HEK293 (cell line): Measurements from ENCODE around the gene LEO1.
A peak's percentile ranks its signal among the peaks of the same experiment; 100 is the strongest.

ENCODE experiments used
- CTCF ChIA-PET: fragments of 350-600 bp; formaldehyde crosslinking; extraction: SDS; loops from one replicate; lab custom pipeline; 2021; ENCODE audit warnings: antibody characterized with exemption; lab: Yijun Ruan, JAX
- POLR2A ChIA-PET: fragments of 300-600 bp; formaldehyde crosslinking; extraction: SDS; loops from one replicate; lab custom pipeline; 2020; ENCODE audit warnings: antibody characterized with exemption, inconsistent platforms; lab: Yijun Ruan, JAX
- H3K27ac ChIP-seq: fragments of 200-500 bp; sonication (Bioruptor generic); 2 replicates; pipeline ENCODE4 v1.5.1; 2014; ENCODE audit warnings: low read depth, low read length, control low read depth, inconsistent platforms; ENCODE audit errors: extremely low read depth
- H3K36me3 ChIP-seq, 2 experiments: fragments of 200-500 bp in 1 of 2; sonication (Bioruptor generic) in 1 of 2; 1 replicate in 1 of 2; 2 replicates in 1 of 2; pipeline ENCODE4 v1.5.1; 2014 to 2017; ENCODE audit warnings: inconsistent platforms in 2 of 2, low read length in 2 of 2; ENCODE audit not compliant: control insufficient read depth in 2 of 2, insufficient read depth in 1 of 2
- H3K4me1 ChIP-seq: fragments of 200-500 bp; sonication (Bioruptor generic); 2 replicates; pipeline ENCODE4 v1.5.1; 2014; ENCODE audit warnings: mild to moderate bottlenecking, low read length, inconsistent platforms; ENCODE audit not compliant: control insufficient read depth, insufficient read depth
- H3K4me3 ChIP-seq: 2 replicates; pipeline ENCODE4 v1.5.1; 2011; ENCODE audit warnings: low read depth, mild to moderate bottlenecking, control low read depth, low read length, moderate library complexity
- H3K9me3 ChIP-seq: fragments of 200-500 bp; sonication (Bioruptor generic); 2 replicates; pipeline ENCODE4 v1.5.1; 2014; ENCODE audit warnings: low read depth, low read length, inconsistent platforms; ENCODE audit not compliant: control insufficient read depth, insufficient read depth
- AEBP2 ChIP-seq: fragments of 450-650 bp; formaldehyde crosslinking; IDR thresholded peaks from 2 replicates; pipeline ENCODE4 v1.5.1; 2016; ENCODE audit warnings: missing biosample characterization, missing genetic modification characterization, borderline replicate concordance
- GLI4 ChIP-seq: fragments of 450-650 bp; formaldehyde crosslinking; IDR thresholded peaks from 2 replicates; pipeline ENCODE4 v1.5.1; 2016; ENCODE audit warnings: missing biosample characterization, missing genetic modification characterization
- GLIS1 ChIP-seq: fragments of 450-650 bp; formaldehyde crosslinking; IDR thresholded peaks from 2 replicates; pipeline ENCODE4 v1.5.1; 2016; ENCODE audit warnings: missing biosample characterization, missing genetic modification characterization
- IKZF3 ChIP-seq: fragments of 450-650 bp; IDR thresholded peaks from 2 replicates; pipeline ENCODE4 v1.5.0; 2018; ENCODE audit warnings: missing biosample characterization, mild to moderate bottlenecking, missing genetic modification characterization, moderate library complexity
- KLF1 ChIP-seq: fragments of 450-650 bp; formaldehyde crosslinking; IDR thresholded peaks from 2 replicates; pipeline ENCODE4 v1.5.1; 2016; ENCODE audit warnings: missing biosample characterization, missing genetic modification characterization
- MZF1 ChIP-seq: fragments of 450-650 bp; formaldehyde crosslinking; IDR thresholded peaks from 2 replicates; pipeline ENCODE4 v1.5.1; 2017; ENCODE audit warnings: missing biosample characterization, missing genetic modification characterization, borderline replicate concordance
- PRDM4 ChIP-seq: fragments of 450-650 bp; formaldehyde crosslinking; IDR thresholded peaks from 2 replicates; pipeline ENCODE4 v1.5.1; 2017; ENCODE audit warnings: missing biosample characterization, missing genetic modification characterization
- SP2 ChIP-seq: fragments of 450-650 bp; formaldehyde crosslinking; IDR thresholded peaks from 2 replicates; pipeline ENCODE4 v1.5.1; 2016; ENCODE audit warnings: missing biosample characterization, missing genetic modification characterization
- YY1 ChIP-seq: fragments of 450-650 bp; formaldehyde crosslinking; IDR thresholded peaks from 2 replicates; pipeline ENCODE4 v1.5.1; 2018; ENCODE audit warnings: missing biosample characterization, missing genetic modification characterization
- ZBTB26 ChIP-seq: fragments of 450-650 bp; formaldehyde crosslinking; optimal IDR thresholded peaks from 2 replicates; pipeline ENCODE3; 2016; ENCODE audit warnings: missing biosample characterization, mild to moderate bottlenecking, missing genetic modification characterization
- ZBTB49 ChIP-seq: fragments of 450-650 bp; formaldehyde crosslinking; IDR thresholded peaks from 2 replicates; pipeline ENCODE4 v1.5.1; 2016; ENCODE audit warnings: missing biosample characterization, missing genetic modification characterization, low read depth
- ZEB2 ChIP-seq: fragments of 450-650 bp; formaldehyde crosslinking; IDR thresholded peaks from 2 replicates; pipeline ENCODE4 v1.5.1; 2016; ENCODE audit warnings: missing biosample characterization, missing genetic modification characterization
- ZFHX2 ChIP-seq: fragments of 450-650 bp; formaldehyde crosslinking; conservative IDR thresholded peaks from 2 replicates; pipeline ENCODE4 v1.5.1; 2016; ENCODE audit warnings: missing biosample characterization, missing genetic modification characterization
- ZIC2 ChIP-seq: fragments of 450-650 bp; formaldehyde crosslinking; IDR thresholded peaks from 2 replicates; pipeline ENCODE4 v1.5.1; 2016; ENCODE audit warnings: missing biosample characterization, missing genetic modification characterization
- ZNF157 ChIP-seq: fragments of 450-650 bp; formaldehyde crosslinking; IDR thresholded peaks from 2 replicates; pipeline ENCODE4 v1.5.1; 2016; ENCODE audit warnings: missing biosample characterization, missing genetic modification characterization
- ZNF184 ChIP-seq: fragments of 450-650 bp; IDR thresholded peaks from 2 replicates; pipeline ENCODE4 v1.5.1; 2018; ENCODE audit warnings: missing biosample characterization, mild to moderate bottlenecking, missing genetic modification characterization
- ZNF366 ChIP-seq: fragments of 450-650 bp; formaldehyde crosslinking; conservative IDR thresholded peaks from 2 replicates; pipeline ENCODE4 v1.5.1; 2016; ENCODE audit warnings: missing biosample characterization, missing genetic modification characterization
- ZNF580 ChIP-seq: fragments of 450-650 bp; formaldehyde crosslinking; IDR thresholded peaks from 2 replicates; pipeline ENCODE4 v1.5.1; 2016; ENCODE audit warnings: missing biosample characterization, missing genetic modification characterization
- ZNF639 ChIP-seq: fragments of 450-650 bp; formaldehyde crosslinking; IDR thresholded peaks from 2 replicates; pipeline ENCODE4 v1.5.1; 2016; ENCODE audit warnings: missing biosample characterization, missing genetic modification characterization
- ZNF664 ChIP-seq: fragments of 450-650 bp; formaldehyde crosslinking; IDR thresholded peaks from 2 replicates; pipeline ENCODE4 v1.5.1; 2016; ENCODE audit warnings: missing biosample characterization, missing genetic modification characterization
- ZNF791 ChIP-seq: fragments of 450-650 bp; formaldehyde crosslinking; IDR thresholded peaks from 2 replicates; pipeline ENCODE4 v1.5.1; 2016; ENCODE audit warnings: missing biosample characterization, missing genetic modification characterization
- ZSCAN16 ChIP-seq: fragments of 450-650 bp; formaldehyde crosslinking; IDR thresholded peaks from 2 replicates; pipeline ENCODE4 v1.5.1; 2016; ENCODE audit warnings: missing biosample characterization, missing genetic modification characterization
- ZXDB ChIP-seq: fragments of 450-650 bp; formaldehyde crosslinking; IDR thresholded peaks from 2 replicates; pipeline ENCODE4 v1.5.1; 2016; ENCODE audit warnings: missing biosample characterization, missing genetic modification characterization
- TF ChIP-seq, protein P1 (sequence below): fragments of 450-650 bp; formaldehyde crosslinking; IDR thresholded peaks from 2 replicates; pipeline ENCODE4 v1.5.1; 2016; ENCODE audit warnings: missing biosample characterization, missing genetic modification characterization
- TF ChIP-seq, protein P2 (sequence below): fragments of 450-650 bp; formaldehyde crosslinking; IDR thresholded peaks from 2 replicates; pipeline ENCODE4 v1.5.1; 2016; ENCODE audit warnings: missing biosample characterization, missing genetic modification characterization

LEO1 gene

GRCh38 chr15:52018693-52019393 is 47.3 kb upstream of the LEO1 start, which contains the start of gene MAPK6:
TSS of gene MAPK6 (plus strand) at chr15:52019219. CDS start at chr15:52046461, 27,242 bp downstream.
- ChIA-PET CTCF (interaction anchor here (0.7 kb wide), 1 partner anchor 1142 kb away, joined by 3 read pairs; no protein-coding TSS in a partner anchor), POLR2A (interaction anchor here (0.6 kb wide), 1 partner anchor 644 kb away, joined by 6 read pairs; no protein-coding TSS in a partner anchor)
- Histone ChIP-seq H3K4me1 (peaks cover 5% of the 10 kb centered on the region), H3K4me3 (peak within 1 kb of the TSS; percentile 59), H3K27ac (peak within 1 kb of the TSS; percentile 84), H3K9me3 (no peaks in the 10 kb centered on the region), H3K36me3 (no peaks in the 10 kb centered on the region)
- TF ChIP-seq ZSCAN16 (tag by site-specific recombination) (0 out of 2 replicates have a peak, but pooled peaks have one; percentile 30), ZBTB49 (no peak), ZIC2 (tag by site-specific recombination) (peak; percentile 73), ZNF184 (tag by site-specific recombination) (no peak), KLF1 (tag by site-specific recombination) (peak; percentile 66), GLI4 (tag by site-specific recombination) (no peak), YY1 (tag by site-specific recombination) (peak; percentile 81; the same call in 1 of the 2 replicates), ZXDB (tag by site-specific recombination) (peak; percentile 98), ZNF366 (tag by site-specific recombination) (no peak), ZEB2 (peak; percentile 34), ZFHX2 (tag by site-specific recombination) (peak; percentile 91), PRDM4 (tag by site-specific recombination) (no peak), ZNF639 (tag by site-specific recombination) (no peak), IKZF3 (peak; percentile 52; the same call in 1 of the 2 replicates), ZBTB26 (tag by site-specific recombination) (peak; percentile 85), SP2 (tag by site-specific recombination) (peak; percentile 78), MZF1 (tag by site-specific recombination) (no peak), ZNF580 (no peak; the same call in 1 of the 2 replicates), GLIS1 (tag by site-specific recombination) (peak; percentile 39; the same call in 1 of the 2 replicates), AEBP2 (tag by site-specific recombination) (no peak), ZNF791 (no peak), ZNF664 (peak; percentile 99), ZNF157 (no peak)
- TF ChIP-seq, protein P1, sequence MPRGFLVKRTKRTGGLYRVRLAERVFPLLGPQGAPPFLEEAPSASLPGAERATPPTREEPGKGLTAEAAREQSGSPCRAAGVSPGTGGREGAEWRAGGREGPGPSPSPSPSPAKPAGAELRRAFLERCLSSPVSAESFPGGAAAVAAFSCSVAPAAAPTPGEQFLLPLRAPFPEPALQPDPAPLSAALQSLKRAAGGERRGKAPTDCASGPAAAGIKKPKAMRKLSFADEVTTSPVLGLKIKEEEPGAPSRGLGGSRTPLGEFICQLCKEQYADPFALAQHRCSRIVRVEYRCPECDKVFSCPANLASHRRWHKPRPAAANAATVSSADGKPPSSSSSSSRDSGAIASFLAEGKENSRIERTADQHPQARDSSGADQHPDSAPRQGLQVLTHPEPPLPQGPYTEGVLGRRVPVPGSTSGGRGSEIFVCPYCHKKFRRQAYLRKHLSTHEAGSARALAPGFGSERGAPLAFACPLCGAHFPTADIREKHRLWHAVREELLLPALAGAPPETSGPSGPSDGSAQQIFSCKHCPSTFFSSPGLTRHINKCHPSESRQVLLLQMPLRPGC (tag by site-specific recombination), result peak; percentile 63; the same call in 1 of the 2 replicates
- TF ChIP-seq, protein P2, sequence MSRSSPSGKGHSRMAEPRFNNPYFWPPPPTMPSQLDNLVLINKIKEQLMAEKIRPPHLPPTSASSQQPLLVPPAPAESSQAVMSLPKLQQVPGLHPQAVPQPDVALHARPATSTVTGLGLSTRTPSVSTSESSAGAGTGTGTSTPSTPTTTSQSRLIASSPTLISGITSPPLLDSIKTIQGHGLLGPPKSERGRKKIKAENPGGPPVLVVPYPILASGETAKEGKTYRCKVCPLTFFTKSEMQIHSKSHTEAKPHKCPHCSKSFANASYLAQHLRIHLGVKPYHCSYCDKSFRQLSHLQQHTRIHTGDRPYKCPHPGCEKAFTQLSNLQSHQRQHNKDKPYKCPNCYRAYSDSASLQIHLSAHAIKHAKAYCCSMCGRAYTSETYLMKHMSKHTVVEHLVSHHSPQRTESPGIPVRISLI (tag by site-specific recombination), result no peak
